Measurements from ENCODE around the gene NFIC.
"Not testable (repeated sequence)": the region's sequence is repeated elsewhere in the genome, so short reads cannot be mapped to it uniquely, and the experiment has no call there.

The NFIC gene

DNA sequence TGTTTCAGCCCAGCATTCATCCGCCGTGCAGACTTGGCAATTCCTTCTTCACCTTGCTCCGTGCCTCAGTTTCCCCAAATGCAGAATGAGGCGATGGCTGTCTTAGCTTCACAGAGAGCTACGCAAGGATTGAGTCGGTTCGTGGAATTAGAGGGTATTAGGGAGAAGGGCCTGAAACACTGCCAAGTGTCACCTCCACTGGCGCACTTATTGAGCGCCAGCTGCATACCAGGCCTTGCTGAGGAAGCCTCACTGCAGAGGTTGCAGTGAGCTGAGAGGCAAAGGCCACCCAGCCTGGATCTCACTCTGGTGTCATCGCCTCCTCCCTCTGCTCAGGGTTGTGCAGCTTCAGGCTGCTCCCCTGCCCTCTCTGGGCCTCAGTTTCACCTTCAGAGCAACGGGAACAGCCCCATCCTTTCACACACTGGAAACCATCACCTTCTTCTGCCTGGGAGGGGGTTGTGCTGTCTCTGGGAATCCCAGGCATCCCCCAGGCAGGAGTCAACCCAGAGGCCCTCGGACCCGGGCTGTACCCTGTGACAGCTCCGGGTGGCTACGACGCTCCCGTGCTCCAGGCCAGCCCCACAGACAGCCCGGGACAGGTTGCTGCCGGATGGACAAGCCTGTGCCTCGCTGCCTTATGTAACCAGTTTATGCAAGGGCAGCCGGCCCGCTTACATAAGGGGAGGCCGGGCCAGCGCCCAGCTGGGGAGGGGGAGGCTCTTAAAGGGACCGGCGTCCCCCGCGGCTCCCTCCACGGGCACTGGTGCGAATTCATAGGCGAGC, 31.9 kb downstream of the NFIC start:
- DNase-seq (ENCODE audit: low spot score) = no peak

DNA sequence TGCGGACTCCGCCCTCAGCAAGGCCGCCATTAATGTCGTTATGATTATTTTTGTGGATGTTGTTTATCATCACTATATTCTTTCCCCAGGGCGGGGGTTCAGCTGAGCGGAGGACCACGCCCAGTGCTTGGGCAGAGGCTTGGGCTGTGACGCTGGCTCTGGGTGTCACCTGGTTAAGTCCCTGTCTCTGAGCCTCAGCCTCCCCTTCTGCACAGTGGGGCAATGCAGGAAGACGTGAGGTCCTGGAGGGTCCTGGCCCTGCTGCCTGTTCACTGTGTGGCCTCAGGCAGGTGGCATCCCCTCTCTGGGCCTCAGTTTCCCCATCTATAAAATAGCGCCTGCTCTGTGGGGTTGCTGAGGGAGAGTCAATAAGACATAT, 32.5 kb downstream of the NFIC start:
- DNase-seq (ENCODE audit: low spot score) = no peak

DNA sequence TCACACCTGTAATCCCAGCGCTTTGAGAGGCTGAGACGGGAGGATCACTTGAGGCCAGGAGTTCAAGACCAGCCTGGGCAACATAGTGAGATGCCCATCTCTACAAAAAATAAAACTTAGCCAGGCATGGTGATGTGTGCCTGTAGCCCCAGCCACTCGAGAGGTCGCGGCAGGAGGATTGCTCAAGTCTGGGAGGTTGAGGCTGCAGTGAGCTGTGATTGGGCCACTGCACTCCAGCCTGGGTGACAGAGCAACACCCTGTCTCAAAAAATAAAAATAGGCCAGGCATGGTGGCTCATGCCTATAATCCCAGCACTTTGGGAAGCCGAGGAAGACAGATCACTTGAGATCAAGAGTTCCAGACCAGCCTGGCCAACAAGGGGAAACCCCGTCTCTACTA, 32.9 kb downstream of the NFIC start:
- not testable (repeated sequence) for DNase-seq (ENCODE audit: low spot score)

DNA sequence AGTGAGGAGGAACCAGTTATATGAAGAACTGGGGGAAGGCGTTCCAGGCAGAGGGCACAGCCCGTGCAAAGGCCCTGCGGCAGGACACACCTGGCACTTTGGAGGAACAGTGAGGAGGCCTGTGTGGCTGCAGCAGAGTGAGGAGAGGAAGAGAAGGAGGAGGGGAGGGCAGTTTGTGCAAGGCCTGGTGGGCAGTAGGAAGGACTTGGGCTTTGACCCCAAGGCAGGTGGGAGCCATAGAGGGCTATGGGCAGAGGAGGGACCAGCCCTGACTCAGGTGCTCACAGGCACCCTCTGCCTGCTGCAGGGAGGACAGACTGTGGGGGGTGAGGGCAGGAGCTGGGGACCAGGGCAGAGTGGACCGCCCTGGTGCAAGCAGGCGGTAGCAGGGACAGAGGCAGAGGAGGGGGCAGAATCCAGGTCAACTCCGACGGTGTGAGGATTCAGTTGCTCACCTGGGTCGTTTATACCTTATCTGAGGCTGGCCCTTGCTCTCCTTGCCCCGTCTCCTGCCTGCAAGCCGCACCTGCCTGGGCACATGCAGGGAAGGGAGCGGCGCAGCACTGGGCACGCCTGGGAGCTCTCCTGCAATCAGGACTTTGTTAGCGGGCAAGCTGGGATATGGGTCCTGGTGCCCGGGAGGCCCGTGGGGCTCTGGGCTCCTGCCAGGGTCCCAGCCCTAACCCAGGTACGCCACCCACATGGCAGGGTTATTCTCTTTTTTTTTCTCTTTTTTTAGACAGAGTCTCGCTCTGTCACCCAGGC, 34.8 kb downstream of the NFIC start:
- no peak for DNase-seq (ENCODE audit: low spot score)

DNA sequence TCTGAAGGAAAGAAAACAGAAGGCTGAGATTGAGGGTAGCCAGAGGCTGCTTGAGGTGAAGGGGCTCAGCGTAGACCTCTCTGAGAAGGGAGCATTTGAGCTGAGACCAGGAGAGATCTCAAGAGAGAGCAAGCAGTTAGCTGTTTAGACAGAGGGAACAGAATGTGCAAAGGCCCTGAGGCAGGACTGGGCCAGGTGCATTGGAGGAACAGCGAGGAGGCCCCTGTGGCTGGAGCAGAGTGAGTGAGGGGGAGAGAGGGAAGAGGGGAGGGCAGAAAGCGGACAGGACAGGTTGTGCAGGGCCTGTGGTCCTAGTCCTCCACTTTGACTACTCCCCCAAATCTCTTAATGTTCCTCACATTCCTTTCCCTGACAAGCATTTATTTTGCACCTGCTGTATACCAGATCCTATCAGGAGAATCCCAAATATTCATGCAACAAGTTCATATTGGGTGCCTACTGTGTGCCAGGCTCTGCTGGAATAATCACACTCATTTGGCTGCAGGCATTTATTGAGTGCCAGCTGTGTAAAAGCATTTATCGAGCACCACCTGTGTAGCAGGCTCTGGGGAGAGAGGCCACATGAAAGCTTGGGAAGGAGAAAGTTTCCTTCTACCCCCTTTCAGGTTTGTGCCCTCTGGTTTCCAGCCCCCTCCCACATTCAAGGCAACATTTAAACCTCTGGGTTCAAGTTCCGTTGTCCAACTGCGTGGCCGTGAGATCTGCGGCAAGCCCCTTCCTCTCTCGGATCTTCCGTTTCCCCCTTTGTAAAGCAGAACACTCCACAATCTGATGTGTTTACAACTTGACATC, 36.5 kb downstream of the NFIC start:
- no peak for DNase-seq (ENCODE audit: low spot score)

DNA sequence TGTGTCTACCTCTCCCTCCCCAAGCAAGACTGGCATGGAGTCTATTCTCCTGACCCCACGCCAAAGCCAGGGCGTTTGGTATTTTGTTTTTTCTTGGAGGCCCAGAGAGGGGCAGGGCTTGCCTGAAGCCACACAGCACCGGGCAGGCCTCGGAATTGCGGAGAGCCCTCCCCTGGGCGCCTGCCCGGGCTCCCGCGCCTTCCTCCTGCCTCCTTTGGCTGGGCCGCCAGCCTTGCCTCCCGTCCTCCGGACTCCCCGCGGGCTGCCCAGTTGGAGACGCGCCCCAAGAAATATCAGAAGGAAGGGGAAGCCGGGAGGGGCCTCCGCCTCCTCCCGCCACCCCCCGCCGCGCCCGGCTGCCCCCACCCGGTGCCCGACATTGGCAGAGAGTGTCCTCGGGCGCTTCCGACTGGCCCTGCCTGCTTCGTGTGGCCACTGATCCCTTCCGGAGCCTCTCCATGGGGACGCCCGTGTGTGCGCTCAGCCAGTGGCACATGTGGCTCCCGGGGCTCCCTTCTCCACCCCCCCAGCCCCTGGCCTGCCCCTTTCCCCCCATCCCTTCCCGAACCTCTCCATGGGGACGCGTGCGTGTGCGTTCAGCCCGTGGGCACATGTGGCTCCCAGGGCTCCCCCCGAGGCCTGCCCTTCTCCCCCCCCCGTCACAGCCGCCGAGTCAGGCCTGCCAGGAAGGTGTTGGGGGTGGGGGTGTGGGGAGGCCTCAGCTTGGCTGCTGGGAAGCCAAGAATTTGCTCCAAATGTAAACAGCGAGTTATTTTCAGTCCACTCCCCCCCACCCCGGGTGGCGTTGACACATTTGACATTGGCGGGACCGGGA, 37.3 kb downstream of the NFIC start:
- no peak for DNase-seq (ENCODE audit: low spot score)

DNA sequence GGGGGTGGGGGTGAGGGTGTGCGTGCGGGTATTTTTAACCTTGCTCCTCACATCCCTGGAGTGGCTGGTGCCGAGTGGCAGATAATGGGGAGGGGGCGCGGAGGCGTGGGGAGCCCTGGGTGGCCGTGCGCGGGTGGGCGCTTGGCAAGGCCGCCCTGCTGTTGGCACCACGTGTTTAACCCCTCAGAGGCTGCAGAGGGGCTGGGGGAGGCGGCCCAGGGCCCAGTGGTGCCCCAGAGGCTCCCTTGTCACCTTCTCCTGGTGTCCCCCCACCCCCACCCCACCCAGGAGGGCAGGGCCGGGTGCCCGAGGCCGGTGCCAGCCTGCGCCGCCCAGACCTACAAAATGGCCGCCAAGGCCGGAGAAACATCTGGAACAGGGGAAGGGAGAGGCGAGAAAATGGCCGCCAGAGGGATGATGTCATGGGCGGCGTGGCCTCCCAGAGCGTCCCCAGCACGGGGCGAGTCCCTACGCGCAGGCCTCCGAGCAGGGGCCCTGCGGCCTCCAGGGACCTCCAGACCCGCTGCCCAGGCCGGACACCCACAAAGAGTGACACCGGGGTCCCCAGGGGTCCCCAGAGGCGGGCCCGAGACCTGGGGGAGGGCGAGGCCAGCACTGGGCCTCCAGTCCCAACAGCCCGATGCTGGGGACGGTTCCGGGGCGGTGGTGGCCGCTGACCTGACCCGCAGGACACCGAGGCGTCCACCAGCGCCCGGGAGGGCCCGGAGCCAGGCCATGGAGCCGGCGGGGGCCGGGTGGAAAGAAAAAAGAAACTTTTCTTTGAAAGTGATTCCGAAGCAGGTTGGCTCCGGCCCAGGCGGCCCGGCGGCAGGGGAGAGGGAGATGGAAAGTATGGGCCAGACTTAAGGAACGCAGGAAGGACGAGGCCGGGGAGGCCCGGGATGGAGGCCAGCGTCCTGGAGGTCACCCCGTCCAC, 38.2 kb downstream of the NFIC start:
- no peak for DNase-seq (ENCODE audit: low spot score)

DNA sequence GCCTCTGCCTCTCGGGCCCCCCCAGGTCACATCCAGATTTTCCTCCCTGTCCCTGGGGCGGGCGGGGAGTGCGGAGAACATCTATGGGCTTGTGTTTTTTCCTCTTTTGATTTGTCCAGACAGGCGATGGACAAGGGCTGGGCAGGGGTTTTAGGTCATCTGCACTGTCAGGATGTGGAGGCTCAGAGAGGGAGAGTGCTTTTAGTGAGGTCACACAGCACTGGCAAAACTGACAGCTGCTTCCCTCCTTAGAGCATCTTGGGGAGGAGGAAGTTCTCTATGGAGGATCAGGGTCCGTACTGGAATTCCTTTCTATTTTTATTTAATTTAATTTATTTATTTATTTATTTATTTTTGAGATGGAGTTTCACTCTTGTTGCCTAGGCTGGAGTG, 38.9 kb downstream of the NFIC start:
- no peak for DNase-seq (ENCODE audit: low spot score)

DNA sequence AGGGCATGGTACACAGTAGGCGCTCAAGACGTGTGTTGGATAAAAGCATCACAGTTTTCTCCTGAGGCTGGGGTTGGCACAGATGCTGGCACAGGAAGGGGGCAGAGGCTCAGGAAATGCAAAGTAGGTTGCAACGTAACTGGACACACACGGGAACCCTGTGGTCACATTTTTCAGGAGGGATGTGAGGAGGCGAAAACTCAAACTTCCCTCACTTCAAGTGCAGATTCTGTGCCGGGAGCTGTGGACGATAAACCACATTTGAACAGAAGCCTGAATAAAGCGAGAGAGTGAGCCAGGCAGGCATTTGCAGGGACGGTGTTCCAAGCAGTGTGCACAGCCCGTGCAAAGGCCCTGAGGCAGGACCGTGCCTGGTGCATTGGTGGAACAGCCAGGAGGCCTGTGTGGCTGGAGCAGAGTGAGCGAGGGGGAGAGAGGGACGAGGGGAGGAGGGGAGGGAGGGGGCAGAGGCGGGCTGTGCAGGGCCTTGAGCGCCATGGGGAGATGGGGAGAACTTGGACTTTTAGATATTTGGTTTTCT, 40.3 kb downstream of the NFIC start:
- DNase-seq (ENCODE audit: low spot score) = no peak

DNA sequence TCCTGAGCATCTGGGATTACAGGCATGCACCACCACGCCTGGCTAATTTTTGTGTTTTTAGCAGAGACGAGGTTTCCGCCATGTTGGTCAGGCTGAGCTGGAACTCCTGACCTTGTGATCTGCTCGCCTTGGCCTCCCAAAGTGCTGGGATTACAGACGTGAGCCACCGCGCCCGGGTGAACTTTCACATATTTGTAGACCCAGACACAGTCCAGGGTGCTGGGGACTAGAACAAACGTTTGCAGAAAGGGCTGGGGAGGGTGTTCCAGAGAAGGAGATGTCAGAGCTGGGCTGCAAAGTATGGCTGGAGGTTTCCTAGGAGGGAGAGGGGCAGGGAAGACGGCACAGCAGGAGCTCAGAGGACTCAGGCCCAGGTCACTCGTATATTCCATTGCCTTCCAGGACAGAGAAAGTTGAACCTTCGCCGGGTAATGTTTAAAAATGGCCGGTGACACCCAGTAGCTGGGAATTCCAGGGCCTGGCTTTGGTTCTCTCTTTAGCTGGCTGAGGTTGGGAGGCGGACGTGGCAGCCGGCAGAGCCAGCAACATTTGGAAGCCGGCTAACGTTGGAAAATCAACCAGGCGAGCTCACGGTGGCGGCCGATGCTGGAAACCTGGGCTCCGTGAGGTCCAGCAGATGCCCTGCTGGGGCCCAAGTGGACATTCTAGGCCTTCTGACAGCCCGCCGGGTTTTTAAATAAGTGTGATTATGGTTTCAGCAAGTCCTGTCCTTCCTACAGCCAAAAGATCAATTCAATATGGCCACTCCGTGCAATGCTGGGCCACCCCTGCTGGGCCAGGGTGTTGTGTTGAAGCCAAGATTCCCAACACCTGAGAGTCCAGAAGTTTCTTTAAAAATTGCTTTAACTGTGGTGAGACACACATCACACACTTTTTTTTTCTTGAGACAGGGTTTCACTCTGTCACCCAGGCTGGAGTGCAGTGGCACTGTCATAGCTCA, 41.5 kb downstream of the NFIC start:
- no peak for DNase-seq (ENCODE audit: low spot score)

DNA sequence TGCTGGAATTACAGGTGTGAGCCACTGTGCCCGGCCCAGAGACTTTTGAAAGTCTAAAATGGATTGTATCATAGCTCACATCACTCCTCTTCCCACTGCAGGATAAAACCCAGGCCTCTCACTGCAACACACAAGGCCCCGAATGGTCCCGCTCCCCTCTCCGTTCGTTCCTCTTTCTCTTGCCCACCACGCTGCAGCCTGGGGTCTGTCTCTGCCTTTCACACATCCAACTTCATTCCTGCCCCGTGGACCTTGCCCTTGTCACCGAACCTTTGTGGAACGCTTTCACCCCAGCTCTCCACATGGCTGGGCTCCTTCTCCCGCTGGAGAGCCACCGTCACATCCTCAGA, 42.6 kb downstream of the NFIC start:
- DNase-seq (ENCODE audit: low spot score) = no peak

DNA sequence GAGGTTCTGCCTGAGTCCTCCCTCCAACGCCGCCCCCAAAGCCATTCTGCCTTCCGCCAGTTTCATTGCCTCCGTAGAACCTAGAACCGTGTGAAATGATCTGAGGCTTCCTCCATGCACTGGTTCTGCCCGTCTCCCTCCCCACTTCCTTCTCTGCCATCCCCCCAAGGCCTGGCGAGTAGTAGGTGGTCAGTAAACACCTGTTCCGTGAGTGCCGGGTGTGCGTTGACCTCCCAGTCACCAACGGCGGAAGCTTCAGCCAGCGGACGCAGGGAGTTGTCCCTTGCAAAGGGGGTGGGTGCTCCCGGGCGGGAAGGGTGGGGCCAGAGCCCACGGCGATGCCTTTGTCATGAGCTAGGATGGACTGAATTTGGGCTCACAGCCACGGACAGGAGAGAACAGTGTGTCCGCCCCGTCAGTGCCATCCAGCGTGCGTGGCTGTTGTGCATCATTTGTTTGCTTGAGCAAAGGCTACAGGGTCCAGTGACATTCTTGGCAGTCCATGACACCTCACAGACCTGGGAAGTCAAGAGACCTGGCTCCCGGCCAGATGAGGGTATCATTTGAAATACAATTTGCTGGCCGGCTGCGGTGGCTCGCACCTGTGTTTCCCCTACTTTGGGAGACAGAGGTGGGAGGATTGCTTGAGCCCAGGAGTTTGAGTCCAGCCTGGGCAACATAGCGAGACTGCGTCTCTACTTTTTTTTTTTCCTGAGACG, 43.1 kb downstream of the NFIC start:
- no peak for DNase-seq (ENCODE audit: low spot score)

DNA sequence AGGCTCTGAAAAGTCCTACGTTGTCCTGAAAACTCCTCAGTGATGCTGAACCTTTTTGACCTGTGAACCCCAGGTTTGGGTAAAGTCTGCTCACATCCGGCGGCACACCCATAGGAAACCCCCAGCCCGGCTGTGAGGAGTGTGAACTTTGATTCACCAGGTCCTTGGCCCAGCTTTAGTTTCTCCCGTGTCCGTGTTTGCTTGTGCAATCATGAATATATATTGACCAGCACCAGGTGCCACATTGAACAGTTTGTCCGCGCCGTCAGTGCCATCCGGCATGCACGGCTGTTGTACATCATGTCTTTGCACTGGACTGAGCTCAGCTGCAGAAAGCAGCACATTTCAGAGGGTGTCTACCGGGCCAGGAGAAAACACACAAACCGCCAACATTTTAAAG, 45.3 kb downstream of the NFIC start:
- no peak for DNase-seq (ENCODE audit: low spot score)

DNA sequence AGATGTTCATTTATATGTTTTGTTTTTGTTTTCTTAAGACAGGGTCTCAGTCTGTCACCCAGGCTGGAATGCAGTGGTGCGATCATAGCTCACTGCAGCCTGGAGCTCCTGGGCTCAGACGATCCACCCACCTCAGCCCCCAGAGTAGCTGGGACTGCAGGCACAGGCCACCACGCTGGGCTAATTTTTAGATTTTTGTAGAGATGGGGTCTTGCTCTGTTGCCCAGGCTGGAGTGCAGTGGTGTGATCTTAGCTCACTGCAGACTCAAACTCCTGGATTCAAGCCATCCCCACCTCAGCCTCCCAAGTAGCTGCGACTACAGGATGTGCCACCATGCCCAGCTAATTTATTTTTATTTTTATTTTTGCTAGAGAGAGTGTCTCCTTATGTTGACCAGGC, 45.7 kb downstream of the NFIC start:
- no peak for DNase-seq (ENCODE audit: low spot score)

DNA sequence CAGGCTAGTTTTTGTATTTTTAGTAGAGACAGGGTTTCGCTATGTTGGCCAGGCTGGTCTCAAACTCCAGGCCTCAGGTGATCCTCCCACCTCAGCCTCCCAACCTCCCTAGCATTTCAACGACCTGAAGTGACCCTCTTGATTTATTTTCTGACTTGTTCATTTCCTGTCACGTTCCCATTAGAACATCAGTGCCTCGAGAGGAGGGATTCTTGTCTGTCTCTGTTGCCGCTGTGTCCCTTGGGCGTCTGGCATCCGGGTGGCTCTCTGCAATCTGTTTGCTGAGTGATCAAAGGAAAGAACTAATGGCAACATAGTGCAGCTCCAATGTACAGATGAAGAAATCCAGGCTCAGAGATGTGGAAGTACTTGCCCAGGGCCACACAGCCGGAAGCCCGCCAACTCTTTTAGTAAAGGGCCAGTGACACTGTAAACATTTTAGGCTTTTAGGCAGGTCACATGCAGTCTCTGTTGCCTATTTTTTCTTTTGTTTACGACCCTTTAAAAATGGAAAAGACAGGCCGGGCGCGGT, 47.5 kb downstream of the NFIC start:
- no peak for DNase-seq (ENCODE audit: low spot score)

DNA sequence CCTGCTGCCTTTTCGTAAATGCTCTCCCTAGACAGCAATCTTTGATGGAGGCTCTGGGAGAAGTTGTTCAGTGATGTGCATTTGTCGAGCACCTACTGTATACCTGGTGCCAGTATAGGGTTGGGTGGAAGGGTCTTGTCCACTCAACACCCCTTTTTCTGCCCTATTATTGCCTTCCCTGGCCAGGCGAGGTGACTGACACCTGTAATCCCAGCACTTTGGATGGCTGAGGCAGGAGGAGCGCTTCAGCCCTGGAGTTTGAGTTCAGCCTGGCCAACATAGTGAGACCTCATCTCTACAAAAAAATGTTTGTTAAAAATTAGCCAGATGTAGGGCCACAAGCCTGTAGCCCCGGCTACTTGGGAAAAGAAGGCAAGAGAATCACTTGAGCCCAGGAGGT, 49.3 kb downstream of the NFIC start:
- DNase-seq (ENCODE audit: low spot score) = no peak

DNA sequence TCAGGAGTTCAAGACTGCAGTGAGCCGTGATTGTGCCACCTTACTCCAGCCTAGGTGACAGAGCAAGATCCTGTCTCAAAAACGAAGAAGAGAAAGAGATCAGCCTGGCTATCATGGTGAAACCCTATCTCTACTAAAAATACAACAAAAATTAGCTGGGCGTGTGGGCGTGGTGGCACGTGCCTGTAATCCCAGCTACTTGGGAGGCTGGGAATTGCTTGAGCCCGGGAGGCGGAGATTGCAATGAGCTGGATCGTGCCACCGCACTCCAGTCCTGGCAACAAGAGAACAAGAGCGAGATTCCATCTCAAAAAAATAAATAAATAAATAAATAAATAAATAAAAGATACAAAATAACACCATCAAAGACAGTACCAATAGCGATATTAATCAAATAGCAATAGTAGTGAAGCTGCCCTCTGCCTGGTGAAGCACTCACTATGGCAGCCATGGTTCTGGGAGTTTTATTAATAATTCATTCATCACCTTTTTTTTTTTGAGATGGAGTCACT, 53.9 kb downstream of the NFIC start:
- no peak for DNase-seq (ENCODE audit: low spot score)

DNA sequence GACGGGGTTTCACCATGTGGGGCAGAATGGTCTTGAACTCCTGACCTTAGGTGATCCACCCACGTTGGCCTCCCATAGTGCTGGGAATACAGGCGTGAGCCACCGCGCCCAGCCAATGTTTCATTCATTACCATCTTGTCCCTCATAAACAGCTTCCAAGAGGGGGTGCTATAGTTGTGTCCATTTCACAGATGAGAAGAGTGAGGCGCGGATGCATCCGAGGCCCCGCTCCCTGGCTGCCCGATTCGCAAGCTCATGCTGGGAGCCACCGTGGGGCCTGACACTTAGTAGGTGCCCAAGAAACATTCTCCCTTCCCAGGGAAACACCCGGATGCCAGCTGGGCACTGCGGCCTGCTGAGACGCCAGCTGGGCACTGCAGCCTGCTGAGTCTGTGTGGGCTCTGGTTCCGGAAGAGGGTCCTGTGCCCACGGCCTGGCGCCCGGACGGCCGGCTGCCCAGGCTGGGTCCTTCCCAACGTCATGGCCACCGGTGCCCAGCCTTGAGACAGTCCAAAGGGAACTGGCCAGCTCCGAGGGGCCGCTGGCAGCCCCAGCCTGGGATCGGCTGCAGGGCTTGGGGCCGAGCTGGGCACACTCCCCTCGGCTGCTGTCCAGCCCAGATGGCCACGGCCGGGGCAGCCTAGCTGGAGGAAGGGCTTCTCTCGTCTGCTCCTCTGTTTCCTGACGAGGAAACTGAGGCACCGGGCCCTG, 54.7 kb downstream of the NFIC start:
- no peak for DNase-seq (ENCODE audit: low spot score)
